Keratinocyte (primary cell): Measurements from ENCODE around the gene CUEDC1. TPM values are rescaled to one million over a fixed set of nuclear protein-coding genes. Genes with fewer than 3 reads are reported as not detected.

ENCODE experiments used
- DNase-seq: peaks from one replicate; pipeline ENCODE4 v3.0.0-alpha.2; 2011; ENCODE audit warnings: low read depth, missing footprints, low spot score
- FAIRE-seq: peaks from 2 replicates; lab custom pipeline; 2011; peaks lifted over from hg19 to GRCh38; lab: Jason Lieb, UNC
- H2AFZ ChIP-seq: 2 replicates; pipeline ENCODE4 v1.6.0; 2012; ENCODE audit warnings: low read length, control low read depth, inconsistent platforms; ENCODE audit not compliant: control insufficient read depth
- H3K27ac ChIP-seq: 2 replicates; pipeline ENCODE4 v1.5.1; 2011; ENCODE audit warnings: low read length; ENCODE audit not compliant: control insufficient read depth, insufficient read depth
- H3K27me3 ChIP-seq: 3 replicates; pipeline ENCODE4 v1.6.0; 2011; ENCODE audit warnings: low read length; ENCODE audit not compliant: control insufficient read depth, insufficient read depth; ENCODE audit errors: extremely low read depth
- H3K36me3 ChIP-seq, 2 experiments: 2 replicates in 1 of 2; 3 replicates in 1 of 2; pipeline ENCODE4 v1.5.1; 2011; ENCODE audit warnings: low read length in 2 of 2, mild to moderate bottlenecking in 1 of 2; ENCODE audit not compliant: control insufficient read depth in 2 of 2, insufficient read depth in 2 of 2; ENCODE audit errors: extremely low read depth in 1 of 2
- H3K4me1 ChIP-seq: 3 replicates; pipeline ENCODE4 v1.5.1; 2011; ENCODE audit warnings: low read length; ENCODE audit not compliant: control insufficient read depth, insufficient read depth; ENCODE audit errors: extremely low read depth
- H3K4me2 ChIP-seq: 3 replicates; pipeline ENCODE4 v1.6.0; 2011; ENCODE audit warnings: low read depth, low read length; ENCODE audit not compliant: control insufficient read depth, insufficient read depth; ENCODE audit errors: extremely low read depth
- H3K4me3 ChIP-seq, 3 experiments: fragments of 200-600 bp in 1 of 3; sonication (generic) in 1 of 3; 2 replicates in 2 of 3; 3 replicates in 1 of 3; pipeline ENCODE4 v1.5.1; 2011 to 2016; ENCODE audit warnings: low read length in 3 of 3, mild to moderate bottlenecking in 3 of 3, control low read depth in 2 of 3, inconsistent platforms in 1 of 3, low read depth in 1 of 3, mixed read lengths in 1 of 3, mixed run types in 1 of 3, moderate library complexity in 1 of 3; ENCODE audit not compliant: control insufficient read depth in 2 of 3, insufficient read depth in 2 of 3; ENCODE audit errors: extremely low read depth in 1 of 3
- H3K79me2 ChIP-seq: 2 replicates; pipeline ENCODE4 v1.6.0; 2012; ENCODE audit warnings: low read length; ENCODE audit not compliant: control insufficient read depth, insufficient read depth
- H3K9ac ChIP-seq: 3 replicates; pipeline ENCODE4 v1.6.0; 2011; ENCODE audit warnings: low read length; ENCODE audit not compliant: control insufficient read depth, insufficient read depth; ENCODE audit errors: extremely low read depth
- H3K9me1 ChIP-seq: 3 replicates; pipeline ENCODE4 v1.6.0; 2011; ENCODE audit warnings: low read length; ENCODE audit not compliant: control insufficient read depth, insufficient read depth; ENCODE audit errors: extremely low read depth
- H3K9me3 ChIP-seq: 2 replicates; pipeline ENCODE4 v1.5.1; 2012; ENCODE audit warnings: low read depth, low read length; ENCODE audit not compliant: control insufficient read depth
- H4K20me1 ChIP-seq: 3 replicates; pipeline ENCODE4 v1.6.0; 2011; ENCODE audit warnings: low read length; ENCODE audit not compliant: control insufficient read depth, insufficient read depth; ENCODE audit errors: extremely low read depth
- EZH2 ChIP-seq: IDR thresholded peaks from one replicate; pipeline ENCODE4 v1.6.1; 2012; ENCODE audit warnings: inconsistent platforms, mild to moderate bottlenecking, low read length, moderate library complexity
- dilution Hi-C: fragments of 300-500 bp; cut with MboI; formaldehyde crosslinking; loops from one replicate; pipeline ENCODE4 v1.7.0; 2020; ENCODE audit warnings: low sequenced_read_pairs; ENCODE audit not compliant: extremely low pct_ligation_motif_present
- polyA plus RNA-seq, 5 experiments: library from polyadenylated mRNA; depleted of rRNA in 3 of 5; stranded (reverse) in 3 of 5; stranded (forward) in 1 of 5; unstranded in 1 of 5; fragments of >200 nt; gene quantifications; 1 replicate in 1 of 5; 2 replicates in 3 of 5; 3 replicates in 1 of 5; pipeline versions ENCODE4 v1.2.1 to v1.2.3, GENCODE V29; 2011 to 2012; ENCODE audit warnings: missing spikeins in 2 of 5, low read depth in 1 of 5, low replicate concordance in 1 of 5
- TF ChIP-seq, protein P1 (sequence below), 3 experiments: IDR thresholded peaks in 1 of 3; conservative IDR thresholded peaks in 1 of 3; optimal IDR thresholded peaks in 1 of 3; 2 replicates in 2 of 3; 3 replicates in 1 of 3; pipeline versions ENCODE3 to v1.5.1; 2011; ENCODE audit warnings: low read length in 3 of 3, mild to moderate bottlenecking in 3 of 3, moderate library complexity in 2 of 3, control low read depth in 1 of 3, inconsistent platforms in 1 of 3; ENCODE audit not compliant: insufficient read depth in 2 of 3; ENCODE audit errors: extremely low read depth in 1 of 3

CUEDC1 gene
- polyA plus RNA-seq, 1 donor (not counting 4 experiments of a cell fraction or from before 2014, with no cell fraction given) = 12.9 TPM

DNA sequence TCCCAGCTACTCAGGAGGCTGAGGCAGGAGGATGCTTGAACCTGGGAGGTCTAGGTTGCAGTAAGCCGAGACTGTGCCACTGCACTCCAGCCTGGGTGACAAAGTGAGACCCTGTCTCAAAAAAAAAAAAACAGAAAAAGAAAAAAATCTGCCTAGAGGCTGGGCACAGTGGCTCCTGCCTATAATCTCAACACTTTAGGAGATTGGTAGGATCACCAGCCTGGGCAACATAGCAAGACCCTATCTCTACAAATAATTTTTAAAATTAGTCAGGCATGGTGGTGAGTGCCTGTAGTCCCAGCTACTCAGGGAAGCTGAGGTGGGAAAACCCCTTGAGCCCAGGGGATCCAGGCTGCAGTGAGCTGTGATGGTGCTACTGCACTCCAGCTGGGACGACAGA lies 17.7 kb downstream of the CUEDC1 start:
- Histone ChIP-seq H3K27ac (no peak overlapping the region), H3K27me3 (no peaks in the 10 kb centered on the region), H3K9me3 (no peaks in the 10 kb centered on the region), H2AFZ (no peak overlapping the region), H4K20me1 (no peaks in the 10 kb centered on the region), H3K4me2 (no peak overlapping the region), H3K9ac (no peak overlapping the region), H3K4me1 (peaks cover 22% of the 10 kb centered on the region), H3K9me1 (peaks cover 4% of the 10 kb centered on the region), H3K79me2 (peaks cover 31% of the 10 kb centered on the region), H3K4me3 (no peak overlapping the region), H3K36me3 (peaks cover 0 to 3% of the 10 kb centered on the region in 2 experiments)
- dilution Hi-C loops = no loop called here
- DNase-seq = no peak
- no peak for FAIRE-seq
- TF ChIP-seq, protein P1, sequence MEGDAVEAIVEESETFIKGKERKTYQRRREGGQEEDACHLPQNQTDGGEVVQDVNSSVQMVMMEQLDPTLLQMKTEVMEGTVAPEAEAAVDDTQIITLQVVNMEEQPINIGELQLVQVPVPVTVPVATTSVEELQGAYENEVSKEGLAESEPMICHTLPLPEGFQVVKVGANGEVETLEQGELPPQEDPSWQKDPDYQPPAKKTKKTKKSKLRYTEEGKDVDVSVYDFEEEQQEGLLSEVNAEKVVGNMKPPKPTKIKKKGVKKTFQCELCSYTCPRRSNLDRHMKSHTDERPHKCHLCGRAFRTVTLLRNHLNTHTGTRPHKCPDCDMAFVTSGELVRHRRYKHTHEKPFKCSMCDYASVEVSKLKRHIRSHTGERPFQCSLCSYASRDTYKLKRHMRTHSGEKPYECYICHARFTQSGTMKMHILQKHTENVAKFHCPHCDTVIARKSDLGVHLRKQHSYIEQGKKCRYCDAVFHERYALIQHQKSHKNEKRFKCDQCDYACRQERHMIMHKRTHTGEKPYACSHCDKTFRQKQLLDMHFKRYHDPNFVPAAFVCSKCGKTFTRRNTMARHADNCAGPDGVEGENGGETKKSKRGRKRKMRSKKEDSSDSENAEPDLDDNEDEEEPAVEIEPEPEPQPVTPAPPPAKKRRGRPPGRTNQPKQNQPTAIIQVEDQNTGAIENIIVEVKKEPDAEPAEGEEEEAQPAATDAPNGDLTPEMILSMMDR (optimal IDR thresholded peaks at IDR 0.05 in 1 of 3, IDR thresholded peaks at IDR 0.05 in 1 of 3, conservative IDR thresholded peaks at IDR 0.05 in 1 of 3; ENCODE audit: extremely low read depth in 1 of 3, insufficient read depth in 2 of 3, low read length in 3 of 3) = no peak
- TF ChIP-seq EZH2 = no peak

DNA sequence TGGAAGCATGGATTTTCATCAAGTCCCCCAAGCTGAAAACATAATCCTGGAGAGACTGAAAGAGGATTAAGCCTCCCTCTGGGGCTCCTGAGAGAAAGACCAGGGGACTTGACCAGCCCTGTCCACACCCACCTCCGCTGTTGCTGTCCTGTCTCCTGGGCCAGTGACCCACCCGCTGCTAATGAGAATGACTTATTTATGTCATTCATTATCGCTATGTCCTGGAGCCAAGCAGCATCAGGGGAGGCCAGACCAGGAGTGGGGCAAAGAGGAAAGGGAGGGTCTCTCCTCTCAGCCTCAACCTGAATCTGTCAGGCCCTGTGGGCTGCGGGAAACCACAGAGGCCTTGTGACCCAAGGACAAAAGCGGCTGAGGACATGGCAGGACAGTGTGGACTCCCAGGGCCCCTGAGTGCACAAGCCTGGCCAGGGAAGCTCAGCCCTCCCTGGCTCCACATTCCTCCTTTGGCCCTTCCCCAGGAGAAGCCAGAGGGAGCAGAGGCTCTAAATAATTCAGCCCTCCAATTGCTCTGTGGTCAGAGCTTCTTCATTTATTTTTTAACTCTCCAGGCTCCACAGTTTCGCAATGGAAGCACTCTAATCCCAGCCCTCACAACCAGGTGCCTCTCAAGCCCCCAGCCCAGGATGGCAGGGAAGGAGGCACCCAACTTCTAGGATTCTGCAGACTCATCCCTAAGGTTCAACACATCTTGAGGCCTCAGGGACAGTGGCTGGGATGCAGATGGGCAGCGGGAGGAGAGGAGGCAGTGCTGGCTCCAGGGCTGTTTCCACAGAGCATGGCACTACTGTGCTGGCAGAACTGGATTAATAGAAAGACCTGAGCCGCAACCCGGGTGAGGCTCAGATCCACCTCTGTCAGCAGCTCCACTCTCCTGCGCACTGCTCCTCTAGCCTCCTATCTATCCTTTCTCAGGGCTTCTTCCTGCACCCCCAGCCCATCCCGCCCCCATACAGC lies 19.1 kb downstream of the CUEDC1 start:
- dilution Hi-C loops = no loop called here
- H3K4me3 ChIP-seq = no peak overlapping the region
- DNase-seq (no peak), FAIRE-seq (no peak)
- H4K20me1 ChIP-seq = no peaks in the 10 kb centered on the region
- peak overlapping the region; percentile 25 for H3K4me2 ChIP-seq
- H3K9me3 ChIP-seq = no peaks in the 10 kb centered on the region
- no peak for TF ChIP-seq EZH2
- TF ChIP-seq, protein P1 (optimal IDR thresholded peaks at IDR 0.05 in 1 of 3, IDR thresholded peaks at IDR 0.05 in 1 of 3, conservative IDR thresholded peaks at IDR 0.05 in 1 of 3; ENCODE audit: extremely low read depth in 1 of 3, insufficient read depth in 2 of 3, low read length in 3 of 3) = no peak
- no peaks in the 10 kb centered on the region for H3K36me3 ChIP-seq
- no peaks in the 10 kb centered on the region for H3K27me3 ChIP-seq
- H3K9ac ChIP-seq = peak overlapping the region; percentile 46
- H3K27ac ChIP-seq = peak overlapping the region; percentile 74
- H2AFZ ChIP-seq = no peak overlapping the region
- peaks cover 6% of the 10 kb centered on the region for H3K9me1 ChIP-seq
- peaks cover 27% of the 10 kb centered on the region for H3K4me1 ChIP-seq
- peaks cover 27% of the 10 kb centered on the region for H3K79me2 ChIP-seq
